Osteocyte (in vitro differentiated cells): ENCODE measurements around the gene CHST13. TPM values are rescaled to one million over a fixed set of nuclear protein-coding genes. Genes with fewer than 3 reads are reported as not detected.

Experiments
- DNase-seq: peaks from one replicate; pipeline ENCODE4 v3.0.0; 2021; ENCODE audit warnings: mixed read lengths; ENCODE audit not compliant: unreplicated experiment; ENCODE audit errors: extremely low spot score
- H3K27ac Mint-ChIP-seq: one replicate; pipeline ENCODE4 v1.8.0; 2021; ENCODE audit warnings: mild to moderate bottlenecking, mixed read lengths; ENCODE audit not compliant: unreplicated experiment
- H3K27me3 Mint-ChIP-seq: one replicate; pipeline ENCODE4 v1.8.0; 2021; ENCODE audit warnings: mixed read lengths; ENCODE audit not compliant: unreplicated experiment
- H3K36me3 Mint-ChIP-seq: one replicate; pipeline ENCODE4 v1.8.0; 2021; ENCODE audit warnings: mixed read lengths; ENCODE audit not compliant: unreplicated experiment
- H3K4me1 Mint-ChIP-seq: one replicate; pipeline ENCODE4 v1.8.0; 2021; ENCODE audit warnings: mixed read lengths; ENCODE audit not compliant: unreplicated experiment
- H3K4me3 Mint-ChIP-seq: one replicate; pipeline ENCODE4 v1.8.0; 2021; ENCODE audit warnings: mild to moderate bottlenecking, moderate library complexity, mixed read lengths; ENCODE audit not compliant: unreplicated experiment
- H3K9me3 Mint-ChIP-seq: one replicate; pipeline ENCODE4 v1.8.0; 2021; ENCODE audit warnings: mixed read lengths; ENCODE audit not compliant: unreplicated experiment
- total RNA-seq: library from RNA; stranded (reverse); gene quantifications from 2 replicates; pipeline ENCODE4 v1.2.1, GENCODE V29; 2021
- TF ChIP-seq, protein P1 (sequence below): fragments of 200-600 bp; sonication (generic); IDR thresholded peaks from 2 replicates; pipeline ENCODE4 v1.5.0; 2021; ENCODE audit warnings: antibody characterized with exemption, mild to moderate bottlenecking, moderate library complexity

Gene CHST13
- total RNA-seq, 1 donor from 2014 or later, result not detected

DNA sequence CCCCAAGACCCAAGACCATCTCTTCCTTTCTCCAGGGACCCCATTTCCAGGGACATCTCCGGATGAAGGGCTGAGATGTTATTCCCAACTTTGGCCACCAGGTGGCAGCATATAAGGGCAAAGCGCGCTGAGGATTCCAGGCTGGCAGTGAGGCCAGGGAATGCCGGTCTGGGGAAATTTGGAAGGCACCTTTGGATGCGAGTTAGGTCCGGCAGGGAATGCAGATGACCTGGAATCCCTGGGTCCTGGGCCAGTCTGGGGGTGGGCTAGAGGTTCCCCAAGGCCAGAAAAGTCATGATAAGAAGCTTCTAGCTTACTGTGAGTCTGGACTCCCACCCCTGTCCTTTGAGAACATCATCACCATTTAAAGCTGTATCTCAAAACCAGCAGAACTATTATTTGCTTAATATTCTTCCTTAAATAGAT is 1.6 kb upstream of the CHST13 start:
- H3K27me3 Mint-ChIP-seq, result peaks cover 35% of the 10 kb centered on the region
- H3K4me1 Mint-ChIP-seq, result no peaks in the 10 kb centered on the region
- no peak for DNase-seq
- no peak overlapping the region for H3K27ac Mint-ChIP-seq
- H3K9me3 Mint-ChIP-seq, result no peaks in the 10 kb centered on the region
- no peak overlapping the region for H3K4me3 Mint-ChIP-seq
- TF ChIP-seq, protein P1, sequence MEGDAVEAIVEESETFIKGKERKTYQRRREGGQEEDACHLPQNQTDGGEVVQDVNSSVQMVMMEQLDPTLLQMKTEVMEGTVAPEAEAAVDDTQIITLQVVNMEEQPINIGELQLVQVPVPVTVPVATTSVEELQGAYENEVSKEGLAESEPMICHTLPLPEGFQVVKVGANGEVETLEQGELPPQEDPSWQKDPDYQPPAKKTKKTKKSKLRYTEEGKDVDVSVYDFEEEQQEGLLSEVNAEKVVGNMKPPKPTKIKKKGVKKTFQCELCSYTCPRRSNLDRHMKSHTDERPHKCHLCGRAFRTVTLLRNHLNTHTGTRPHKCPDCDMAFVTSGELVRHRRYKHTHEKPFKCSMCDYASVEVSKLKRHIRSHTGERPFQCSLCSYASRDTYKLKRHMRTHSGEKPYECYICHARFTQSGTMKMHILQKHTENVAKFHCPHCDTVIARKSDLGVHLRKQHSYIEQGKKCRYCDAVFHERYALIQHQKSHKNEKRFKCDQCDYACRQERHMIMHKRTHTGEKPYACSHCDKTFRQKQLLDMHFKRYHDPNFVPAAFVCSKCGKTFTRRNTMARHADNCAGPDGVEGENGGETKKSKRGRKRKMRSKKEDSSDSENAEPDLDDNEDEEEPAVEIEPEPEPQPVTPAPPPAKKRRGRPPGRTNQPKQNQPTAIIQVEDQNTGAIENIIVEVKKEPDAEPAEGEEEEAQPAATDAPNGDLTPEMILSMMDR, result peak; percentile 87
- H3K36me3 Mint-ChIP-seq, result no peaks in the 10 kb centered on the region

DNA sequence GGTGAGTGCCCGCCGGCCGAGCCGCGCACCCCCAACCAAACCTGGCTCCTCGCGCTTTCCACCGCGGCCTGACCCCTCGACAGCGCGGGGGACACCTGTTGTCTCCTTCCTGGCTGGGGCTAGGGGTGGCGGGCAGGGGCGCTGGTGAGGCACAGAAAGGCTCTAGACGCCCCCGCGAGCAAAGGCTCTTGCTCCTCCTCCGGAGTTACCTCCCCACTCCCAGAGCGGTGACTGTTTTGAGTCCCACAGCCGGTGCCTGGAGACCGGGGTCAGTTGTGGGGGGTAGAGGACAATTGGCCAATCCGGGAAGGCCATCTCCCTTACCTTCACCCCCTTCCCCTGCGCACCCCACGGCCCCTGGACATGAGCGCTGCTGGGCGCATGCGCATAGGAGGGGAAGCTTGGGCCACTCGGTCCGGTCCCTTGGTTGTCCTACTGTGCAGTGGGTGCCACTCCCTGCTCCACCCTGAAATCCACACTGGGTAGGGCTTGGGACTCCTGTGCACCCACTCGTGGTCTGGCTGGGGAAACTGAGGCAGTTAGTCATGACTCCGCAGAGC is 554 bp downstream of the CHST13 start:
- H3K4me1 Mint-ChIP-seq, result no peaks in the 10 kb centered on the region
- no peaks in the 10 kb centered on the region for H3K36me3 Mint-ChIP-seq
- H3K27me3 Mint-ChIP-seq, result peaks cover 26% of the 10 kb centered on the region
- TF ChIP-seq, protein P1, result no peak
- DNase-seq, result no peak
- peak overlapping the region; percentile 40 for H3K4me3 Mint-ChIP-seq
- H3K27ac Mint-ChIP-seq, result no peak overlapping the region
- H3K9me3 Mint-ChIP-seq, result no peaks in the 10 kb centered on the region

DNA sequence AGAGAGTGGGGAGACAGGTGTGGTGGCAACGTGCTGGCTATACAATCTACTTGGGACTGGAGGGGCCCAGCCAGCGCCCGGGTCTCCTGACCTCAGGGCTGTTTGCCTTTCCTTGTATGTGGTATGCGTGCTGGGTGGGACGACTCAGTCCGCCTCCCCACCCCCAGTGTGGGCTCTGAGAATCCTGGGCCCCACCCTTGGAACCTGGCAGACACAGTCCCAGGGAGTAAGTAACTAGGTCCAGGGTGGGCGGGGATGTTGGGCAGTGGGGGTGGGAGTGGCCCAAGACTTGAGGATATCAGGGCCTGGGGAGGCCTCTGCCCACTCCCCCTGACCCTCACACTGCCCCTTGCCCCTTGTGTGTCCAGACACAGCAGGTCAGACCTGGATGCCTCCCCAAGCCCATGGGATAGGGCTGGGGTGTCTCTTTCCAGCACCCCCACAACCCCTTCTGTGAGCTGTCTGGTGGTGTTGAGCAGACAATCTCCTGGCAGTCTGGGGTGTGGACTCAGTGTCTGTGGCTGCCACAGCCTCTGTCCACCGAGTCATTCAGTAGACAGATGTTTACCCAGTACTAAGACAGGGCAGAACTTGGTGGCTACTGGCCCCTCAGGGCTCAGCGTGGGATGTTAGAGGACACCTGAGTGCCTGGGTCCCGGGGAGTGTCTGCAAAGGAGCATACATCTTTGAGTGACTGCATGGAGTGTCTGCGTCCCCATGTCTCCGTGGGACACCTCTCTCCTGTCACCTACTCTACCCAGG is 1.3 kb downstream of the CHST13 start:
- Mint-ChIP-seq H3K27me3 (peaks cover 22% of the 10 kb centered on the region), H3K9me3 (no peaks in the 10 kb centered on the region)

DNA sequence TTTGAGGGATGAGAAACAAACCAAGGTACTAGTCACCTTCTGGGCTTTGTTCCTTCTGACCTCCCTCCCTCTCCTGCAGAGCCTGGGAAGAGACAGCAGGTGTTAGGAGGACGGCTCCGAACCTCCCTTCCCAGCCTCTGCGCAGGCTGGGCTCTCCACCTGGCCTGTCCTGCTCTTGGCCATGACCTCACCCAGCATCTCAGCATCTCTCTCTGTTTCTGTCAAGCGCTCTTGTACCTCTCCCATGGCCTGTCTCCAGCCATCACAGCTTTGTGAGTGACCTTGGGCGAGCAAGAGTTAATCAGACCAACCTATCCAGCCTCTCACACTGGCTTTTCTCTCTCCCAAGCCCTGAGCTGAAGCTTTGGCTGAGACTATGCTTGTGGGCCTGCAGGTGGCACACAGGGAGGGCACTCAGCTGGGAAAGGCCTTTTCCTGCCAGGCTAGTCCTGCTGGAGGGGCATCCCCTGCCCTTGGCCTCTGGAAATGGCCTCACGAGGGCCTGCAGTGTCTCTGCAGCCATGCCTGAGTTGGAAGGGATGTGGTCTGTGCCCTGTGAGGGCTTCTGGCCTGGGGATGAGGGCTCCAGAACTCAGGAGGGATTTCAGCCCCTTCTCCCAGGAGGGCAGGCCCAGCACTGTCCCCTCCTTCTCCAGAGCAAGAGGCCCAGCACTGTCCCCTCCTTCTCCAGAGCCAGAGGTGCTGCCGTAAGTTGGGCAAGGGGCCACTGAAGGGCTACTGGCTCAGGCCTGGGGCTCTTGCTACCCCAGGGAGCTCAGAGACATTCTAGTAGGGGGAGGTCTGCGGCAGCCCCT is 2.1 kb downstream of the CHST13 start:
- DNase-seq, result no peak
- H3K4me3 Mint-ChIP-seq, result no peak overlapping the region
- H3K4me1 Mint-ChIP-seq, result peaks cover 5% of the 10 kb centered on the region
- H3K27ac Mint-ChIP-seq, result no peak overlapping the region
- no peaks in the 10 kb centered on the region for H3K9me3 Mint-ChIP-seq
- H3K36me3 Mint-ChIP-seq, result no peaks in the 10 kb centered on the region
- TF ChIP-seq, protein P1, result no peak
- H3K27me3 Mint-ChIP-seq, result peaks cover 18% of the 10 kb centered on the region

More for the DNA sequence above, 1.3 kb downstream of the CHST13 start:
- H3K4me3 Mint-ChIP-seq, result no peak overlapping the region
- H3K27ac Mint-ChIP-seq, result no peak overlapping the region
- TF ChIP-seq, protein P1, result no peak
- DNase-seq, result no peak
- no peaks in the 10 kb centered on the region for H3K36me3 Mint-ChIP-seq
- H3K4me1 Mint-ChIP-seq, result peaks cover 2% of the 10 kb centered on the region

DNA sequence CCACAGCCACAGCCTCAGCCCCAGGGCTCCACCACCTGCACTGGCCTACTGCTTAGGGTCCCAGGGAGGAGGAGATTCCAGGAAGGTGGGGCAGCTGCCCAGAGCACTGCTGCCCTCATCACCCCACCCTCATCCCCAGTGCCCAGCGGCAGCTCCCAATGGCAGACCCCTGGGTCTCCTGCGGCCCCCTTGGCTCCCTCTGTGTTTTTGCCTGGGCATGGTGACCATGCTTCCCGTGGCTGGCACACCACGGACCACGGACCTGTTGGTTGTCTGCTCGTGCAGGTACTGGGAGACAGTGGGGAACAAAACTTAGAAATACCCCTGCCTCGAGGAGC is 2.7 kb downstream of the CHST13 start:
- H3K27me3 Mint-ChIP-seq, result peaks cover 18% of the 10 kb centered on the region

More for the DNA sequence above, 2.7 kb downstream of the CHST13 start:
- DNase-seq, result no peak
- no peaks in the 10 kb centered on the region for H3K9me3 Mint-ChIP-seq
- H3K27ac Mint-ChIP-seq, result no peak overlapping the region
- TF ChIP-seq, protein P1, result no peak
- no peak overlapping the region for H3K4me3 Mint-ChIP-seq
- peaks cover 5% of the 10 kb centered on the region for H3K4me1 Mint-ChIP-seq
- no peaks in the 10 kb centered on the region for H3K36me3 Mint-ChIP-seq
